Activated CD4-positive, alpha-beta T cell treated with anti-CD3 and anti-CD28 coated beads, Interleukin-2, amount 10 ng/mL, durations not matched to agents 7 days and 5 days (primary cell): Measurements from ENCODE around the gene INPP4B. TPM values are rescaled to one million over a fixed set of nuclear protein-coding genes. Genes with fewer than 3 reads are reported as not detected.

Source experiments
- CTCF ChIA-PET: fragments of 350-600 bp; sonication (Branson Sonifier 250); formaldehyde crosslinking; loops from one replicate; lab custom pipeline; 2021; ENCODE audit warnings: antibody characterized with exemption; lab: Charles Lee
- POLR2A ChIA-PET: fragments of 350-600 bp; sonication (Branson Sonifier 250); formaldehyde crosslinking; loops from one replicate; lab custom pipeline; 2021; ENCODE audit warnings: antibody characterized with exemption; lab: Charles Lee
- DNase-seq: peaks from one replicate; pipeline ENCODE4 v3.0.0-alpha.2; 2020
- H3K27ac Mint-ChIP-seq: one replicate; pipeline ENCODE4 v1.8.0; 2021; ENCODE audit warnings: mild to moderate bottlenecking, moderate library complexity, mixed read lengths
- H3K27me3 Mint-ChIP-seq: one replicate; pipeline ENCODE4 v1.8.0; 2021; ENCODE audit warnings: mixed read lengths
- H3K36me3 Mint-ChIP-seq: one replicate; pipeline ENCODE4 v1.8.0; 2021; ENCODE audit warnings: low read depth, mixed read lengths
- H3K4me1 Mint-ChIP-seq: one replicate; pipeline ENCODE4 v1.8.0; 2021; ENCODE audit warnings: mixed read lengths
- H3K4me3 Mint-ChIP-seq: one replicate; pipeline ENCODE4 v1.8.0; 2021; ENCODE audit warnings: mild to moderate bottlenecking, moderate library complexity, mixed read lengths
- H3K9me3 Mint-ChIP-seq: one replicate; pipeline ENCODE4 v1.8.0; 2021; ENCODE audit warnings: mixed read lengths
- total RNA-seq, 2 experiments: library from RNA; stranded (reverse); gene quantifications; one replicate each; pipeline ENCODE4 v1.2.3, GENCODE V29; 2021

Gene INPP4B
- total RNA-seq, 2 experiments from 2014 or later = 71.6 to 79.2 TPM

GRCh38 chr4:142850478-142850877 lies 4.4 kb upstream of the INPP4B start:
- ChIA-PET POLR2A (no interaction called here), CTCF (interaction anchor here (1.2 kb wide), 1 partner anchor 283 kb away, joined by 4 read pairs; no protein-coding TSS in a partner anchor)
- Mint-ChIP-seq H3K27ac (no peak overlapping the region), H3K27me3 (peaks cover 13% of the 10 kb centered on the region), H3K4me3 (no peak overlapping the region), H3K9me3 (no peaks in the 10 kb centered on the region), H3K36me3 (no peaks in the 10 kb centered on the region), H3K4me1 (peaks cover 7% of the 10 kb centered on the region)
- DNase-seq = no peak

GRCh38 chr4:142846729-142847596 lies 862 bp upstream of the INPP4B start:
- POLR2A ChIA-PET = no interaction called here
- CTCF ChIA-PET = interaction anchor here (1.0 kb wide), 1 partner anchor 23 kb away, joined by 4 read pairs; no protein-coding TSS in a partner anchor
- DNase-seq = peak; percentile 84
- Mint-ChIP-seq H3K27ac (peak overlapping the region; percentile 84), H3K27me3 (peaks cover 10% of the 10 kb centered on the region), H3K36me3 (no peaks in the 10 kb centered on the region), H3K9me3 (no peaks in the 10 kb centered on the region), H3K4me1 (peaks cover 26% of the 10 kb centered on the region), H3K4me3 (peak overlapping the region; percentile 89)

GRCh38 chr4:142845293-142846107 lies 601 bp downstream of the INPP4B start:
- ChIA-PET POLR2A (interaction anchor here (1.5 kb wide), 1 partner anchor 278 kb away, joined by 3 read pairs; no protein-coding TSS in a partner anchor), CTCF (interaction anchor here (0.6 to 1.5 kb wide), 5 partner anchors 8 to 1538 kb away, joined by 3 to 5 read pairs (median 3); no protein-coding TSS in a partner anchor)
- Mint-ChIP-seq H3K27me3 (peaks cover 10% of the 10 kb centered on the region), H3K4me1 (peaks cover 29% of the 10 kb centered on the region), H3K36me3 (no peaks in the 10 kb centered on the region), H3K27ac (peak overlapping the region; percentile 84), H3K9me3 (no peaks in the 10 kb centered on the region), H3K4me3 (peak overlapping the region; percentile 89)
- DNase-seq = peak; percentile 11

GRCh38 chr4:142844782-142845181 lies 1.3 kb downstream of the INPP4B start:
- H3K4me3 Mint-ChIP-seq = peak overlapping the region; percentile 89
- no peaks in the 10 kb centered on the region for H3K36me3 Mint-ChIP-seq
- H3K27ac Mint-ChIP-seq = no peak overlapping the region
- H3K4me1 Mint-ChIP-seq = peaks cover 29% of the 10 kb centered on the region
- CTCF ChIA-PET = interaction anchor here (0.6 to 1.5 kb wide), 3 partner anchors 9 to 1538 kb away, joined by 3 to 4 read pairs (median 3); no protein-coding TSS in a partner anchor
- POLR2A ChIA-PET = interaction anchor here (1.5 kb wide), 1 partner anchor 278 kb away, joined by 3 read pairs; no protein-coding TSS in a partner anchor
- peaks cover 10% of the 10 kb centered on the region for H3K27me3 Mint-ChIP-seq
- H3K9me3 Mint-ChIP-seq = no peaks in the 10 kb centered on the region
- DNase-seq = no peak

- H3K4me3 Mint-ChIP-seq = no peak overlapping the region
- H3K27me3 Mint-ChIP-seq = no peaks in the 10 kb centered on the region
- no peaks in the 10 kb centered on the region for H3K36me3 Mint-ChIP-seq
- no peaks in the 10 kb centered on the region for H3K9me3 Mint-ChIP-seq
- peaks cover 22% of the 10 kb centered on the region for H3K4me1 Mint-ChIP-seq
- peak; percentile 29 for DNase-seq
- no peak overlapping the region for H3K27ac Mint-ChIP-seq
- CTCF ChIA-PET = interaction anchor here (0.9 kb wide), 1 partner anchor 557 kb away, joined by 3 read pairs; no protein-coding TSS in a partner anchor
- POLR2A ChIA-PET = no interaction called here
Observed at GRCh38 chr4:142840516-142841123, 5.5 kb downstream of the INPP4B start.

GRCh38 chr4:142838778-142839177 lies 7.3 kb downstream of the INPP4B start:
- Mint-ChIP-seq H3K27me3 (no peaks in the 10 kb centered on the region), H3K27ac (no peak overlapping the region), H3K4me1 (peaks cover 9% of the 10 kb centered on the region), H3K9me3 (no peaks in the 10 kb centered on the region), H3K4me3 (no peak overlapping the region), H3K36me3 (no peaks in the 10 kb centered on the region)
- POLR2A ChIA-PET = interaction anchor here (0.6 kb wide), 1 partner anchor 455 kb away, joined by 3 read pairs; no protein-coding TSS in a partner anchor
- CTCF ChIA-PET = no interaction called here
- DNase-seq = no peak

- Mint-ChIP-seq H3K4me3 (no peak overlapping the region), H3K27me3 (no peaks in the 10 kb centered on the region), H3K36me3 (no peaks in the 10 kb centered on the region), H3K9me3 (no peaks in the 10 kb centered on the region), H3K4me1 (peaks cover 3% of the 10 kb centered on the region), H3K27ac (no peak overlapping the region)
- POLR2A ChIA-PET = no interaction called here
- CTCF ChIA-PET = interaction anchor here (1.3 to 1.8 kb wide), 2 partner anchors 14 kb away, joined by 3 to 5 read pairs; partner anchors contain the start of gene INPP4B
- DNase-seq = no peak
Observed at GRCh38 chr4:142832022-142832421, 14.1 kb downstream of the INPP4B start.

GRCh38 chr4:142826503-142827241 lies 19.4 kb downstream of the INPP4B start:
- Mint-ChIP-seq H3K27me3 (no peaks in the 10 kb centered on the region), H3K9me3 (no peaks in the 10 kb centered on the region), H3K36me3 (no peaks in the 10 kb centered on the region), H3K4me1 (peaks cover 2% of the 10 kb centered on the region), H3K27ac (no peak overlapping the region), H3K4me3 (no peak overlapping the region)
- POLR2A ChIA-PET = no interaction called here
- CTCF ChIA-PET = interaction anchor here (1.6 to 2.0 kb wide), 3 partner anchors 8 to 31 kb away, joined by 3 to 6 read pairs (median 4); no protein-coding TSS in a partner anchor
- DNase-seq = no peak

GRCh38 chr4:142824368-142824767 lies 21.7 kb downstream of the INPP4B start:
- no peak overlapping the region for H3K4me3 Mint-ChIP-seq
- peaks cover 2% of the 10 kb centered on the region for H3K4me1 Mint-ChIP-seq
- CTCF ChIA-PET = interaction anchor here (0.8 kb wide), 1 partner anchor 23 kb away, joined by 4 read pairs; no protein-coding TSS in a partner anchor
- H3K27me3 Mint-ChIP-seq = no peaks in the 10 kb centered on the region
- no peak for DNase-seq
- H3K9me3 Mint-ChIP-seq = peaks cover 3% of the 10 kb centered on the region
- no peaks in the 10 kb centered on the region for H3K36me3 Mint-ChIP-seq
- POLR2A ChIA-PET = no interaction called here
- no peak overlapping the region for H3K27ac Mint-ChIP-seq

- POLR2A ChIA-PET = no interaction called here
- Mint-ChIP-seq H3K9me3 (peaks cover 3% of the 10 kb centered on the region), H3K27ac (no peak overlapping the region), H3K36me3 (no peaks in the 10 kb centered on the region), H3K4me1 (peaks cover 2% of the 10 kb centered on the region), H3K4me3 (no peak overlapping the region), H3K27me3 (no peaks in the 10 kb centered on the region)
- no peak for DNase-seq
- CTCF ChIA-PET = interaction anchor here (0.8 kb wide), 1 partner anchor 24 kb away, joined by 4 read pairs; no protein-coding TSS in a partner anchor
Observed at GRCh38 chr4:142823796-142824195, 22.3 kb downstream of the INPP4B start.

- ChIA-PET CTCF (interaction anchor here (1.2 kb wide), 1 partner anchor 14 kb away, joined by 3 read pairs; no protein-coding TSS in a partner anchor), POLR2A (interaction anchor here (0.7 kb wide), 1 partner anchor 52 kb away, joined by 4 read pairs; no protein-coding TSS in a partner anchor)
- Mint-ChIP-seq H3K4me1 (peaks cover 18% of the 10 kb centered on the region), H3K9me3 (peaks cover 3% of the 10 kb centered on the region), H3K27ac (no peak overlapping the region), H3K4me3 (no peak overlapping the region), H3K27me3 (no peaks in the 10 kb centered on the region), H3K36me3 (no peaks in the 10 kb centered on the region)
- no peak for DNase-seq
Observed at GRCh38 chr4:142818476-142818875, 27.6 kb downstream of the INPP4B start.
